Measurements from ENCODE around the gene PDZD8.
"Not testable (repeated sequence)": the region's sequence is repeated elsewhere in the genome, so short reads cannot be mapped to it uniquely, and the experiment has no call there.

Gene PDZD8

DNA sequence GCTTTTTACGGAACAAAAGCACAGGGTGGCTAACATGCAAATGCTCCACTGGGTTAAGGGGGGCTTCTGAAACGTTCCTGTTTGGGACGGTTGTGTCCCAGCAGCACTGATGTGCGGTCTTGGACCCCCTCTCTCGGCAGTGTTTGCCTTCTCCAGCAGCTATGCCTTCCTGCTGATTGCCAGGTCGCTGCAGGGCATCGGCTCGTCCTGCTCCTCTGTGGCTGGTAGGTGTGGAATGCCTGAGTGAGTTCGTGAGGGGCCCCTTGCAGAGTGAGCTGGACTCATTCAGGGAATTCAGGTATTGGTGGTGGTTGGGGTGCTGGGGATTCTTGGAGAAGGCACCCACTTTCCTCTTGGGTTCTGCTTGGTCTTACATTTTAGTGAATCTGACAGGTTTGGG lies 121.3 kb downstream of the PDZD8 start:
- DNase-seq = no peak

DNA sequence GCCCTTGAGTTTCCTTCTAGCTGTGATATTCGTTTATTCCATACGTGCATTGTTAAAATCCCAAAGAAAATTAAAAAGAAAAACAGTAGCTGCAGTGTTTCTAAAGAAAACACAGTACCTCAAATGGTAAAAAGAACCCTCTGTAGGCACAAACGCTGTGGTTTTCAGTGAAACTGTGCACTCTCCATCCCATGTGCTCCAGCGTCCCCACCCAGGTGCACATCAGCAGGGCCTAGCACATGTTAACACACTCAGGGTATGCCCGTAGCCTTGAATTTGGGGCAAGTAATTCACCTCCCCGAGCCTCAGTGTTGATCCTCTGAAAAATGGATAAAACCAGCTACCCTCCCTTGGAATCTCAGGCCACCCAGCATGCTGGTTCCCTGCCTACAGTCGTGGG lies 124.8 kb downstream of the PDZD8 start:
- DNase-seq = no peak

- no peak for DNase-seq
Measured at GRCh38 chr10:117249493-117250093, 125.6 kb downstream of the PDZD8 start.

- DNase-seq = no peak
Measured at GRCh38 chr10:117248750-117249465, 126.3 kb downstream of the PDZD8 start.

DNA sequence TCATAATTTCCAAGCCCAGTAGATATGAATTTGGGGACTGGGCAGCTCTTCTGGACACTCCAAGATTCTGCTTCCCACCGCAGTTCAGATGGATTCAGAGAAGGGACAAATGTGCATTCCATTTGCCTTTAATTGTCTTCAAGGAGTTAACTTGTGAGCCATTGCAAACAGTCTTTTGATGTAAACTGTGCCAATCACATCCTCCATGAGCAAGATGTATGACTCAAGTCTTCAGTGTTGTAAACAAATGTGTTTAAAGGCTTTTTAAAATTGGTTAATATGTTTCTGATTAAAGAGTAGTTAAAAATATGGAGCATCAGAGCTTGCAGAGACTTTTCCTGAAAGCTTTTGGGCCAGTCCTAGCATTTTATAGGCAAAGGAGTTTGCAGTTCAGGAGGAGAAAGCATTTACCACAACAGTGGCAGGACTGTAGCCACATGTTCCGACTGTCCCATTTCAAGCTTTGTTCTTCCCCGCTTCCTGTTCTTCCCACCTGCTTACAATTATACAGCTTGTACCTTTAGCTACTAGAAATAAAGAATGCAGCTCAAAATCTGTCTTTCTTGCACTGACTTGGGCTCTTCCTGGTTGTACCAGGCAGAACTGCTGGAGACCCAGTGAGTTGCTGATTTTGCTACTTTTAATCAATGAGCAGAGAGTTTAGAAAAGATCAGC lies 128.1 kb downstream of the PDZD8 start:
- no peak for DNase-seq

- DNase-seq = no peak
Measured at GRCh38 chr10:117242463-117242832, 132.8 kb downstream of the PDZD8 start.

GRCh38 chr10:117241541-117242462 lies 133.4 kb downstream of the PDZD8 start:
- no peak for DNase-seq

- no peak for DNase-seq
Measured at GRCh38 chr10:117240621-117241529, 134.4 kb downstream of the PDZD8 start, which contains the start of gene SLC18A2. SLC18A2 (plus strand) TSS chr10:117241114; CDS start chr10:117241694, 580 bp downstream.

GRCh38 chr10:117239721-117240620 lies 135.3 kb downstream of the PDZD8 start:
- no peak for DNase-seq

DNA sequence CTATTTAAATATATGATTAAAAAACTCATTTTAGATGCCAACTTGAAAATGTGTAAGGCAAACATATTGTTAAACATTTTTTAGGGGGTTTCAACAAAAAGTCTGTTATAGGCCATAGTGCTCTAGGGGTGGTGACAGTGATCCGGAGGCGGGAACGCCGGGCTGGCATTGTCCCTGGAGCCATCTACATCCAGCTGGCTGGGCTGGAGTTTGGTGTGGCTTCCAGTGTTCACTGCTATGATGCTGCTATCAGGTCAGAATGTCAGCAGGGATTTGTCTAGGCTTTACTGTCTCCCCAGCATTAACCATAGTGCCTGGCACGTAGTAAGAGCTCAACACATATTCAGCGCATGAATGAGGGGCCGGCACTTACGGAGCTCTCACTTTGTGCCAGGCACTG lies 136.2 kb downstream of the PDZD8 start:
- DNase-seq = no peak

- no peak for DNase-seq
Measured at GRCh38 chr10:117237401-117237991, 137.7 kb downstream of the PDZD8 start.

DNA sequence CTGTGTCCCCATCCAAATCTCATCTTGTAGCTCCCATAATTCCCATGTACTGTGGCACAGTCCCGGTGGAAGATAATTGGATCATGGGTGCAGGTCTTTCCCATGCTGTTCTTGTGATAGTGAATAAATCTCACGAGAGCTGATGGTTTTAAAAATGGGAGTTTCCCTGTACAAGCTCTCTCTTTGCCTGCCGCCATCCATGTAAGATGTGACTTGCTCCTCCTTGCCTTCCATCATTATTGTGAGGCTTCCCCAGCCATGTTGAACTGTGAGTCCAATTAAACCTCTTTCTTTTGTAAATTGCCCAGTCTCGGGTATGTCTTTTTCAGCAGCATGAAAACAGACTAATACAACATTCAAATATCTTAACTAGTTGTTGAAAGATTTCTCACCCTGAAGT lies 145.1 kb downstream of the PDZD8 start:
- not testable (repeated sequence) for DNase-seq

DNA sequence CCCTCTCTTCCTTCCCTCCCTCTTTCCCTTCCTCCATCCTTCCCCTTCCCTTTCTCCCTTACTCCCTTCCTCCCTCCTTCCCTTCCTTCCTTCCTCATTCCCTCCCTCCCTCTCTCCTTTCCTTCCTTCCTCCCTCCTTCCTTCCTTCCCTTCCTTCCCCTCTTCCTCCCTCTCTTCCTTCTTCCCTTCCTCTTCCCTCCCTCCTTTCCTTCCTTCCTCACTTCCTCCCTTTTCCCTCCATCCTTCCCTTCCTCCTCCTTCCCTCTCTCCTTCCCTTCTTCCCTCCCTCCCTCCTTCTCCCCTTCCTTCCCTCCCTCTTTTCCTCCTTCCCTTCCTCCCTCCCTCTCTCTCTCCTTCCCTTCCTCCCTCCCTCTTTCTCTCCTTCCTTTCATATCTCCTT lies 147.0 kb downstream of the PDZD8 start:
- no peak for DNase-seq
